Measurements from ENCODE around the gene CCDC3.

DNA sequence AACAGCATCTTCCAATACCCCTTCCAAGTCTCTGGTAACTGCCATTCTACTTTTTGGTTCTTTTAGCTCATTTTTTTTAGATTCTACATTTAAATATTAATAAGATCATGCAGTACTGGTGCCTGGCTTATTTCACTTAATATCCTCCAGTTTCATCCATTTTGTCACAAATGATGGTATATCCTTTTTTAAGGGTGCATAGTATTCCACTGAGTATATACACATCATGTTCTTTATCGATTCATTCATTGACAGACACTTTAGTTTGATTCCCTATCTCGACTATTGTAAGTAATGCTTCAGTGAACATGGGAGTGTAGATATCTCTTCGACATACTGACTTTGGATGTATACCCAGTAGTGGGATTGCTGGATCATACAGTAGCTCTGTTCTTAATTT lies 89.7 kb downstream of the CCDC3 start:
- TF ChIP-seq, protein P1, sequence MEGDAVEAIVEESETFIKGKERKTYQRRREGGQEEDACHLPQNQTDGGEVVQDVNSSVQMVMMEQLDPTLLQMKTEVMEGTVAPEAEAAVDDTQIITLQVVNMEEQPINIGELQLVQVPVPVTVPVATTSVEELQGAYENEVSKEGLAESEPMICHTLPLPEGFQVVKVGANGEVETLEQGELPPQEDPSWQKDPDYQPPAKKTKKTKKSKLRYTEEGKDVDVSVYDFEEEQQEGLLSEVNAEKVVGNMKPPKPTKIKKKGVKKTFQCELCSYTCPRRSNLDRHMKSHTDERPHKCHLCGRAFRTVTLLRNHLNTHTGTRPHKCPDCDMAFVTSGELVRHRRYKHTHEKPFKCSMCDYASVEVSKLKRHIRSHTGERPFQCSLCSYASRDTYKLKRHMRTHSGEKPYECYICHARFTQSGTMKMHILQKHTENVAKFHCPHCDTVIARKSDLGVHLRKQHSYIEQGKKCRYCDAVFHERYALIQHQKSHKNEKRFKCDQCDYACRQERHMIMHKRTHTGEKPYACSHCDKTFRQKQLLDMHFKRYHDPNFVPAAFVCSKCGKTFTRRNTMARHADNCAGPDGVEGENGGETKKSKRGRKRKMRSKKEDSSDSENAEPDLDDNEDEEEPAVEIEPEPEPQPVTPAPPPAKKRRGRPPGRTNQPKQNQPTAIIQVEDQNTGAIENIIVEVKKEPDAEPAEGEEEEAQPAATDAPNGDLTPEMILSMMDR (conservative IDR thresholded peaks at IDR 0.05; ENCODE audit: low read depth, low read length): no peak
- TF ChIP-seq EZH2phosphoT487 (IDR thresholded peaks at IDR 0.05; ENCODE audit: borderline replicate concordance, low read length) (no peak), EZH2 (IDR thresholded peaks at IDR 0.05; ENCODE audit: low read length, unreplicated experiment) (no peak)
